ENCODE data around the gene HIPK4. TPM values are rescaled to one million over a fixed set of nuclear protein-coding genes. Genes with fewer than 3 reads are reported as not detected.
A peak's percentile ranks its signal among the peaks of the same experiment; 100 is the strongest.

HIPK4 gene
- total RNA-seq, 2 experiments from 2014 or later: not detected

DNA sequence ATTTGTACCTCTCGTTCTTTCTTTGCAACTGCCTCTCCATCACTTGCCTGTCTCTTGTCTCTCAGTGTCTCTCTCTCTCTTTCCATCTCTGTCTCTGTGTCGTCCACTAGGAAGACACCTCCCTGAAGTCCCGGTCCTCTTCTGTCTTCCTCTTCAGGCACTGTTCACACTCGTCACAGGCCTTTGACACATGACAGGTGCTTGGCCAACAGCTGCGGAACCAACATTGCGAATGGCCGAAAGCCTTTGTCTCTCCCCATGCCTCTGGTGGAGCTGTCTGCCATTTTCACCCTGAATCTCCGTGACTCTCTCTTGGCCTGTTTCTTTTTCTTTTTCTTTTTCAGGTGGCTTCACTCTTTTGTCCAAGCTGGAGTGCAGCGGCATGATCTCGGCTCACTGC lies 2.8 kb downstream of the HIPK4 start:
- no peaks in the 10 kb centered on the region for H4K20me1 ChIP-seq (ENCODE audit: insufficient read depth, low read length)
- intact Hi-C loops (cut with micrococcal nuclease; ENCODE audit: unreplicated experiment): no loop called here
- H3K36me3 ChIP-seq (ENCODE audit: insufficient read depth, low read length): no peaks in the 10 kb centered on the region
- ChIA-PET POLR2A (interaction anchor here (0.7 kb wide), 1 partner anchor 94 kb away, joined by 7 read pairs; no protein-coding TSS in a partner anchor), CTCF (ENCODE audit: unreplicated experiment) (interaction anchor here (0.6 kb wide), 1 partner anchor 20 kb away, joined by 5 read pairs; no protein-coding TSS in a partner anchor)
- no peak for TF ChIP-seq EZH2phosphoT487 (IDR thresholded peaks at IDR 0.05; ENCODE audit: borderline replicate concordance, low read depth, low read length)
- TF ChIP-seq, protein P1, sequence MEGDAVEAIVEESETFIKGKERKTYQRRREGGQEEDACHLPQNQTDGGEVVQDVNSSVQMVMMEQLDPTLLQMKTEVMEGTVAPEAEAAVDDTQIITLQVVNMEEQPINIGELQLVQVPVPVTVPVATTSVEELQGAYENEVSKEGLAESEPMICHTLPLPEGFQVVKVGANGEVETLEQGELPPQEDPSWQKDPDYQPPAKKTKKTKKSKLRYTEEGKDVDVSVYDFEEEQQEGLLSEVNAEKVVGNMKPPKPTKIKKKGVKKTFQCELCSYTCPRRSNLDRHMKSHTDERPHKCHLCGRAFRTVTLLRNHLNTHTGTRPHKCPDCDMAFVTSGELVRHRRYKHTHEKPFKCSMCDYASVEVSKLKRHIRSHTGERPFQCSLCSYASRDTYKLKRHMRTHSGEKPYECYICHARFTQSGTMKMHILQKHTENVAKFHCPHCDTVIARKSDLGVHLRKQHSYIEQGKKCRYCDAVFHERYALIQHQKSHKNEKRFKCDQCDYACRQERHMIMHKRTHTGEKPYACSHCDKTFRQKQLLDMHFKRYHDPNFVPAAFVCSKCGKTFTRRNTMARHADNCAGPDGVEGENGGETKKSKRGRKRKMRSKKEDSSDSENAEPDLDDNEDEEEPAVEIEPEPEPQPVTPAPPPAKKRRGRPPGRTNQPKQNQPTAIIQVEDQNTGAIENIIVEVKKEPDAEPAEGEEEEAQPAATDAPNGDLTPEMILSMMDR (conservative IDR thresholded peaks at IDR 0.05; ENCODE audit: low read length): no peak
- H3K27ac ChIP-seq (ENCODE audit: low read depth, low read length, poor library complexity, severe bottlenecking): no peak overlapping the region
- DNase-seq (ENCODE audit: low spot score): no peak
- H3K9me2 ChIP-seq (ENCODE audit: insufficient read depth, low read length): no peaks in the 10 kb centered on the region
- no TSS peak for BruUV-seq (replicated peaks)
- no peak overlapping the region for H3K4me3 ChIP-seq (ENCODE audit: low read depth, low read length, poor library complexity, severe bottlenecking)
- no peaks in the 10 kb centered on the region for H3K4me1 ChIP-seq (ENCODE audit: insufficient read depth, low read length, poor library complexity, severe bottlenecking)
- H3K9me3 ChIP-seq (ENCODE audit: low read length): no peaks in the 10 kb centered on the region
- no peak overlapping the region for H2AFZ ChIP-seq (ENCODE audit: low read length)
- H3K79me2 ChIP-seq (ENCODE audit: insufficient read depth, low read depth, low read length): no peaks in the 10 kb centered on the region
- H3K4me2 ChIP-seq (ENCODE audit: low read length): no peak overlapping the region

DNA sequence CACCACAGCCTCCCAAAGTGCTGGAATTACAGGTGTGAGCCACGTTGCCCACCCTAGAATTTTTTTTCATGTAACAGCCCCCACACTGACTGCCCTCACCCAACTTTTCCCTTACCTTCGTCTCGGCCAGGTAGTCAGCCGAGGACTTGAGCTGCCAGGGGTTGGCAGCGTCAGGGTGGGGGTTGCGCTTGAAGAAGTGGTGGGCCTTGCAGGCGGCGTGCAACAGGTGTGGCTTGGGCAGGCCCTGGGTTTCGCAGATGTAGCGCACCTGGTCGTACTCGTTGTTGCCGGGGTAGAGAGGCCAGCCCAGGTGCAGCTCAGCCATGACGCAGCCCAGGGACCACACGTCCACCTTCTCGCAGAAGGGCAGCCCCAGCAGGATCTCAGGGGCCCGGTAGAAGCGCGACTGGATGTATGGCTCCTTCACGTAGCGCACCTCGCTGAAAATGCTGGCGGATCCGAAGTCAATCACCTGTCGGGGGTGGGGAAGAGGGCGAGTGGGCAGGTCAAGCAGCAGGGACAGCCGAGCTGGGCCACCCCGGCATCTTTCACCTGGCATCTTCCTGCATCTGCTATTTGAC lies 6.2 kb downstream of the HIPK4 start:
- Histone ChIP-seq H3K36me3 (ENCODE audit: insufficient read depth, low read length) (no peaks in the 10 kb centered on the region), H3K9me3 (ENCODE audit: low read length) (no peaks in the 10 kb centered on the region), H3K79me2 (ENCODE audit: insufficient read depth, low read depth, low read length) (no peaks in the 10 kb centered on the region), H3K4me2 (ENCODE audit: low read length) (no peak overlapping the region), H2AFZ (ENCODE audit: low read length) (no peak overlapping the region), H3K4me1 (ENCODE audit: insufficient read depth, low read length, poor library complexity, severe bottlenecking) (no peaks in the 10 kb centered on the region), H3K4me3 (ENCODE audit: low read depth, low read length, poor library complexity, severe bottlenecking) (no peak overlapping the region), H4K20me1 (ENCODE audit: insufficient read depth, low read length) (no peaks in the 10 kb centered on the region), H3K27ac (ENCODE audit: low read depth, low read length, poor library complexity, severe bottlenecking) (no peak overlapping the region), H3K9me2 (ENCODE audit: insufficient read depth, low read length) (no peaks in the 10 kb centered on the region)
- intact Hi-C loops (cut with micrococcal nuclease; ENCODE audit: unreplicated experiment): no loop called here
- TF ChIP-seq EZH2phosphoT487 (IDR thresholded peaks at IDR 0.05; ENCODE audit: borderline replicate concordance, low read depth, low read length): no peak
- TF ChIP-seq, protein P1 (conservative IDR thresholded peaks at IDR 0.05; ENCODE audit: low read length): no peak
- ChIA-PET CTCF (ENCODE audit: unreplicated experiment) (no interaction called here), POLR2A (no interaction called here)
- no TSS peak for BruUV-seq (replicated peaks)
- no peak for DNase-seq (ENCODE audit: low spot score)

DNA sequence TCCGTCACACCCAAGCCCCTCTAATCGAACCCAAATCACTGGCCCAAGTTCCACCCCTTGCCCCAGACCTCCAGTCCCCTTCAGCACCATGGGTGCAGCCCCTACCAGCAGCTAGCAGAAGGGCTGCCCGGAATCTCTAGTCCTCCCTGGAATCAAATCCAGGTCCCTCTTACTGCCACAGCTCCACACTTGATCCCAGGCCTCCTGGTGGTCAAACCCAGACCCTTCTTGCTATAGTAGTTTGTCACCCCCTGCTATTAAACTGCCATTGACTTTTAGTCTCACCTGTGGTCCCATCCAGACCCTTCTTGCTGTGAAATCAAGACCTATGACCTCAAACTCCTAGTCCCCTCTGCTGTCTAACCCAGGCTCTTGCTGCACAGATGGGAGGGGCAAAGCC lies 8.7 kb downstream of the HIPK4 start:
- DNase-seq (ENCODE audit: low spot score): no peak
- Histone ChIP-seq H3K9me3 (ENCODE audit: low read length) (no peaks in the 10 kb centered on the region), H3K4me3 (ENCODE audit: low read depth, low read length, poor library complexity, severe bottlenecking) (no peak overlapping the region), H3K27ac (ENCODE audit: low read depth, low read length, poor library complexity, severe bottlenecking) (no peak overlapping the region), H3K4me1 (ENCODE audit: insufficient read depth, low read length, poor library complexity, severe bottlenecking) (no peaks in the 10 kb centered on the region), H4K20me1 (ENCODE audit: insufficient read depth, low read length) (no peaks in the 10 kb centered on the region), H3K4me2 (ENCODE audit: low read length) (no peak overlapping the region), H2AFZ (ENCODE audit: low read length) (no peak overlapping the region), H3K36me3 (ENCODE audit: insufficient read depth, low read length) (no peaks in the 10 kb centered on the region), H3K9me2 (ENCODE audit: insufficient read depth, low read length) (no peaks in the 10 kb centered on the region), H3K79me2 (ENCODE audit: insufficient read depth, low read depth, low read length) (no peaks in the 10 kb centered on the region)
- intact Hi-C loops (cut with micrococcal nuclease; ENCODE audit: unreplicated experiment): no loop called here
- BruUV-seq (replicated peaks): no TSS peak
- CTCF ChIA-PET (ENCODE audit: unreplicated experiment): no interaction called here
- POLR2A ChIA-PET: no interaction called here
- TF ChIP-seq EZH2phosphoT487 (IDR thresholded peaks at IDR 0.05; ENCODE audit: borderline replicate concordance, low read depth, low read length): no peak
- TF ChIP-seq, protein P1 (conservative IDR thresholded peaks at IDR 0.05; ENCODE audit: low read length): 0 out of 2 replicates have a peak, but pooled peaks have one; percentile 22
